ENCODE data around the gene SCN2B. TPM values are rescaled to one million over a fixed set of nuclear protein-coding genes. Genes with fewer than 3 reads are reported as not detected.

Gene SCN2B, protein sequence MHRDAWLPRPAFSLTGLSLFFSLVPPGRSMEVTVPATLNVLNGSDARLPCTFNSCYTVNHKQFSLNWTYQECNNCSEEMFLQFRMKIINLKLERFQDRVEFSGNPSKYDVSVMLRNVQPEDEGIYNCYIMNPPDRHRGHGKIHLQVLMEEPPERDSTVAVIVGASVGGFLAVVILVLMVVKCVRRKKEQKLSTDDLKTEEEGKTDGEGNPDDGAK
- total RNA-seq: 0.12 to 0.24 TPM (median 0.13 TPM) in 3 replicates
- long read RNA-seq: 0 reads

DNA sequence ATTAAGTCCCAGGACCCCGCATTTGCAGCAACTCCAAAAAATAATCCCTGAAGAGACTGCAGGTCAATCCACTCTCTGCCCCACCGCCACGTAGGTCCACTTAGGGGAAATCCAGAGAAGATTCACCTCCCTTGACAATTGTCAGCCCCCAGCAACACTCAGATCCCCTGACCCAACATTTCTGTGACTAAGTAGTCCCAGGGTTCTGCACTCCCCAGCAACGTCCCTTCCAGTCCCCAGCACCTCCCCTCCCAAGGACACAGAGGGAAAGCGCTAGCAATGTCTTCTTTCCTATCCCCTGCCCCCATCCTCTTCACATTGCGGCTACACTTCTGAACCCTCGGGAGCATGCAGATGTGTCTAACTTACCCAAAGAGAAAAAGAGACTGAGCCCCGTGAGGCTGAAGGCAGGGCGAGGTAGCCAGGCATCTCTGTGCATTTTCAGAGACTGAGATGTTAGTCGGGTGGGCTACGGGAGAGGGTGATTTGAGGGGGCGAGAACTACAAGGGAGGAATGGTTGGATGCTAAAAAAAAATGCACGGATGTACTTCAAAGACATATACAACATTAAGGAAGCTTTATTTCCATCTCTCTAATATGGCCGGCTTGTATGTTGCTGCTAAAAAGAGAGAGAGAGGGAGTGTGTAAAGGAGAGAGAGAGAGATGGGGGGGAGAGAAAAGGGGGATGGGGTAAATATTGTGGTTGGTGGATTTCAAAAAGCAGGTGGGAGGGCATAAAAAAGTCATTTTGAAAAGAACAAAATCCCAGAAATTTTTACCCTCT, at the start of gene SCN2B:
TSS of gene SCN2B (minus strand) at position 647 of the 785 bp plus-strand sequence. CDS start at position 439, 208 bp downstream.
- Mint-ChIP-seq H3K36me3 (ENCODE audit: low read depth) (no peaks in the 10 kb centered on the region), H3K27ac (ENCODE audit: unreplicated experiment) (no peak within 1 kb of the TSS), H3K4me1 (ENCODE audit: low read depth) (peaks cover 10% of the 10 kb centered on the region), H3K4me3 (ENCODE audit: unreplicated experiment) (peak within 1 kb of the TSS; percentile 49), H3K27me3 (ENCODE audit: low read depth) (peaks cover 39% of the 10 kb centered on the region), H3K9me3 (ENCODE audit: low read depth) (no peaks in the 10 kb centered on the region)
- no peak for DNase-seq (ENCODE audit: low spot score)
- TF ChIP-seq, protein P1, sequence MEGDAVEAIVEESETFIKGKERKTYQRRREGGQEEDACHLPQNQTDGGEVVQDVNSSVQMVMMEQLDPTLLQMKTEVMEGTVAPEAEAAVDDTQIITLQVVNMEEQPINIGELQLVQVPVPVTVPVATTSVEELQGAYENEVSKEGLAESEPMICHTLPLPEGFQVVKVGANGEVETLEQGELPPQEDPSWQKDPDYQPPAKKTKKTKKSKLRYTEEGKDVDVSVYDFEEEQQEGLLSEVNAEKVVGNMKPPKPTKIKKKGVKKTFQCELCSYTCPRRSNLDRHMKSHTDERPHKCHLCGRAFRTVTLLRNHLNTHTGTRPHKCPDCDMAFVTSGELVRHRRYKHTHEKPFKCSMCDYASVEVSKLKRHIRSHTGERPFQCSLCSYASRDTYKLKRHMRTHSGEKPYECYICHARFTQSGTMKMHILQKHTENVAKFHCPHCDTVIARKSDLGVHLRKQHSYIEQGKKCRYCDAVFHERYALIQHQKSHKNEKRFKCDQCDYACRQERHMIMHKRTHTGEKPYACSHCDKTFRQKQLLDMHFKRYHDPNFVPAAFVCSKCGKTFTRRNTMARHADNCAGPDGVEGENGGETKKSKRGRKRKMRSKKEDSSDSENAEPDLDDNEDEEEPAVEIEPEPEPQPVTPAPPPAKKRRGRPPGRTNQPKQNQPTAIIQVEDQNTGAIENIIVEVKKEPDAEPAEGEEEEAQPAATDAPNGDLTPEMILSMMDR (IDR thresholded peaks at IDR 0.05): no peak

DNA sequence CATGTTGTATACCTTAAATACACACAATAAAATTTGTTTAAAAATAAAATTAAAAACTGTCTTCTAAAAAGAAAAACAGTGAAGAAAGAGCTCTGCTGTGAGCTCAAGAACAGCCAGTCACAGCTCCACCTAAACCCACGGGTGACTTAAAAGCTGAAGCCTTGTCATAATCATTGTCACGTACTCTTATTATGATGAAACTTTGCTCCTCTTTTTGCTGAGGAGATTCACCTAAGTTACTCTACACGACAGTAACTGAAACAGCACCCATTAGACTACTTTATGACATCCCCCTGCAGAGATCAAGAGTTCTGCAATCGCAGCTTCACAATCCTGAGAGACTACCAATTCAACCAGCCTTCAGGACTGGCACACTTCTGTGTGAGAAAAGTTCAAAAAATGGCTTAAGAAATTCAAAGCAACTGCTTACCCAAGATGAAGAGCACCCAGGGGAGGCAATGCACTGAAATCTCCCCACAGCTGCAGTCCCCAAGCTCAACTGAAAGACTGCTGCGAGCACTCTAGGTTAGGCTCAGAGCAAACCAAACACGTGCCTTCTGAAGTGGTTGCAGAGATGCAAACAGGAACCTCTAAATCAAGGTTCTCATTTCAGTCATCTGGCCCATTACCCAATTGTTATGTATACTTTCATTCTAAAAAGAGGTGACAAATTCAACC, 48.2 kb upstream of the SCN2B start, which contains the start of gene JAML:
TSS of gene JAML (minus strand) at position 501 of the 678 bp plus-strand sequence. CDS start 10,145 bp downstream, outside the sequence.
- Mint-ChIP-seq H3K27ac (ENCODE audit: unreplicated experiment) (no peak within 1 kb of the TSS), H3K27me3 (ENCODE audit: low read depth) (peaks cover 51% of the 10 kb centered on the region), H3K36me3 (ENCODE audit: low read depth) (no peaks in the 10 kb centered on the region), H3K4me1 (ENCODE audit: low read depth) (peaks cover 4% of the 10 kb centered on the region), H3K9me3 (ENCODE audit: low read depth) (no peaks in the 10 kb centered on the region), H3K4me3 (ENCODE audit: unreplicated experiment) (no peak within 1 kb of the TSS)
- TF ChIP-seq, protein P1 (IDR thresholded peaks at IDR 0.05): no peak
- no peak for DNase-seq (ENCODE audit: low spot score)

DNA sequence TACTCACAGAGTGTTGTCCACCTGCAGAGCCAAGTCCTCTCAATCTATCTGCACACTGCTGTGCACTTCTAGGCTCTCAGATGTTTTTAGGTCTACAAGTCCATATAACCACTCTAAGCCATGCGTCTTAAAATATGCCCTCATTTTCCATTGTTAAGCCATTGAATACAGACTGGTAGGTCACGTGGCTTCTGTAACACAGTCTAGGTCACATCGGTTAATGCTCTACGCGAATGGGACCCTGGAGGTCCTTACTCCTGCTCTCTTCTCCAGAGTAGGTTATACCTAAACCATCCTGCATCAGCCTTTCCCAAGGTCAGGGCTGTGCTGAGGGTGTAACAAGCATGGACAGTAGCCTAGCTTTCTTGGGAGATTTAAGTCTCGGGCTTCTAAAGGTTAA, 47.6 kb upstream of the SCN2B start:
- Mint-ChIP-seq H3K27me3 (ENCODE audit: low read depth) (peaks cover 55% of the 10 kb centered on the region), H3K4me1 (ENCODE audit: low read depth) (no peaks in the 10 kb centered on the region)

DNA sequence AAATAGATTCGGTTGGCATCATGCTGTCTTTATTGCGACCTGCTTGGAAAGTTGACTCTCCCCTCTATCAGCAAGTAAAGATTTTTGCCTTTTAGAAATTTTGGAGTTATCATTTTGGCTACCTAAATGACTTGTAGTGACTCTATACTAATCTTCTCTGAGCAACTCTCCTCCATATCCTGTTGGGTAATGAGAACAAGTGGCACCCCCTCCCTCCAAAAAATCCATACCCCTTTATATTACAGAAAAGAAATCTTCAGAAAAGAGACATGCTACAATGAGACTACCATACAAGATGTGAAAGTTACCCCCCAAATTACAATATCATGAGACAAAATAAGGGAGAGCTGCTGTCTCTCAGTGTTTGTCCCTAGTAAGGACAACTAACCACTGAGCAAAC, 47.1 kb upstream of the SCN2B start:
- DNase-seq (ENCODE audit: low spot score): no peak
- H3K27me3 Mint-ChIP-seq (ENCODE audit: low read depth): peaks cover 58% of the 10 kb centered on the region
- H3K4me3 Mint-ChIP-seq (ENCODE audit: unreplicated experiment): no peak overlapping the region
- H3K36me3 Mint-ChIP-seq (ENCODE audit: low read depth): no peaks in the 10 kb centered on the region
- TF ChIP-seq, protein P1 (IDR thresholded peaks at IDR 0.05): no peak
- H3K9me3 Mint-ChIP-seq (ENCODE audit: low read depth): no peaks in the 10 kb centered on the region
- H3K4me1 Mint-ChIP-seq (ENCODE audit: low read depth): no peaks in the 10 kb centered on the region
- no peak overlapping the region for H3K27ac Mint-ChIP-seq (ENCODE audit: unreplicated experiment)

More for the DNA sequence above, 47.6 kb upstream of the SCN2B start:
- Mint-ChIP-seq H3K4me3 (ENCODE audit: unreplicated experiment) (no peak overlapping the region), H3K36me3 (ENCODE audit: low read depth) (no peaks in the 10 kb centered on the region), H3K27ac (ENCODE audit: unreplicated experiment) (no peak overlapping the region), H3K9me3 (ENCODE audit: low read depth) (no peaks in the 10 kb centered on the region)
- TF ChIP-seq, protein P1 (IDR thresholded peaks at IDR 0.05): no peak
- DNase-seq (ENCODE audit: low spot score): no peak

DNA sequence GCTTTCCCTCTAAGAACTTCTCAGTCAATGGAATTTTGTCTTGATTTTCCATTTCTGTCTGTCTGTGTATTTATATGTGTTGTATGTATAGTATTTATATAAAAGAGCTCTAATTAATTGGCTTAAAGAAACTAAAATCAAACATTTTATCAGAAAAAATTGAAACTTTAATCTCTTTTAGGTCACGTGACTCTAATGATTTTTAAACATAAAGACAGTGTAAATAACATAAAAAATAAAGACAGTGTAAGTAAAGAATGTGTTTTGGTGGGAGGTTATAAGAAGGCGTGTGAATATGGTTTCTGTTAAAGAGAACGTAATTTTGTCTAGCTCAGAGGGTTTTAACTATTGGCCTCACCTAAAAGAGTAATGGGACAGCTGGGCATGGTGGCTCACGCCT, 46.0 kb upstream of the SCN2B start:
- Mint-ChIP-seq H3K36me3 (ENCODE audit: low read depth) (no peaks in the 10 kb centered on the region), H3K9me3 (ENCODE audit: low read depth) (no peaks in the 10 kb centered on the region), H3K27ac (ENCODE audit: unreplicated experiment) (no peak overlapping the region), H3K4me1 (ENCODE audit: low read depth) (no peaks in the 10 kb centered on the region), H3K4me3 (ENCODE audit: unreplicated experiment) (no peak overlapping the region), H3K27me3 (ENCODE audit: low read depth) (peaks cover 64% of the 10 kb centered on the region)
- TF ChIP-seq, protein P1 (IDR thresholded peaks at IDR 0.05): no peak
- DNase-seq (ENCODE audit: low spot score): no peak

All from chondrocyte (in vitro differentiated cells).